Measurements from ENCODE around the gene CLC.

CLC gene

DNA sequence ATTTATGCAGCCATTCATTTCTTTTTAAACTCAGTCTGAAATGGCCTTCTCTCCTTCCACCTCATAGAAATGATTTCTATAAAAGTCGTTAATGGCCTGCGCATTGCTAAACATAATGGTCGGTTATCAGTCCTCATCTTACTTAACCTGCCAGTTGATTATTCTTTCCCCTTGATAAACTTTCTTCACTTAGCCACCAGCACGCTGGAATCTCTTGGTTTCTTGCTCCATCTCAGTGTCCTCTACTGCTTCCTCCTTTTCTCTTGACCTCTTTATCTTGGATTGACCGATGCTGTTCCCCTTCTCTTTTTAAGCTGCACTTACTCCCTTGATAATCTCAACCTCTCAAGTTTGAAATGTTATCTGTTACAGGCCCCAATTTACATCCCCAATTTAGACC lies 12.2 kb upstream of the CLC start:
- H3K4me3 ChIP-seq (ENCODE audit: low read depth, low read length), result no peak overlapping the region
- TF ChIP-seq, protein P1, sequence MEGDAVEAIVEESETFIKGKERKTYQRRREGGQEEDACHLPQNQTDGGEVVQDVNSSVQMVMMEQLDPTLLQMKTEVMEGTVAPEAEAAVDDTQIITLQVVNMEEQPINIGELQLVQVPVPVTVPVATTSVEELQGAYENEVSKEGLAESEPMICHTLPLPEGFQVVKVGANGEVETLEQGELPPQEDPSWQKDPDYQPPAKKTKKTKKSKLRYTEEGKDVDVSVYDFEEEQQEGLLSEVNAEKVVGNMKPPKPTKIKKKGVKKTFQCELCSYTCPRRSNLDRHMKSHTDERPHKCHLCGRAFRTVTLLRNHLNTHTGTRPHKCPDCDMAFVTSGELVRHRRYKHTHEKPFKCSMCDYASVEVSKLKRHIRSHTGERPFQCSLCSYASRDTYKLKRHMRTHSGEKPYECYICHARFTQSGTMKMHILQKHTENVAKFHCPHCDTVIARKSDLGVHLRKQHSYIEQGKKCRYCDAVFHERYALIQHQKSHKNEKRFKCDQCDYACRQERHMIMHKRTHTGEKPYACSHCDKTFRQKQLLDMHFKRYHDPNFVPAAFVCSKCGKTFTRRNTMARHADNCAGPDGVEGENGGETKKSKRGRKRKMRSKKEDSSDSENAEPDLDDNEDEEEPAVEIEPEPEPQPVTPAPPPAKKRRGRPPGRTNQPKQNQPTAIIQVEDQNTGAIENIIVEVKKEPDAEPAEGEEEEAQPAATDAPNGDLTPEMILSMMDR (IDR thresholded peaks at IDR 0.05; ENCODE audit: low read depth, low read length), result no peak
- TF ChIP-seq POLR2A (IDR thresholded peaks at IDR 0.05; ENCODE audit: extremely low read depth, insufficient read length), result no peak
- no peak for TF ChIP-seq MYC (IDR thresholded peaks at IDR 0.05; ENCODE audit: low read depth, low read length)
- TF ChIP-seq, protein P2, sequence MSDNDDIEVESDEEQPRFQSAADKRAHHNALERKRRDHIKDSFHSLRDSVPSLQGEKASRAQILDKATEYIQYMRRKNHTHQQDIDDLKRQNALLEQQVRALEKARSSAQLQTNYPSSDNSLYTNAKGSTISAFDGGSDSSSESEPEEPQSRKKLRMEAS (IDR thresholded peaks at IDR 0.05; ENCODE audit: low read depth, low read length), result no peak
- DNase-seq (ENCODE audit: low read depth), result no peak

DNA sequence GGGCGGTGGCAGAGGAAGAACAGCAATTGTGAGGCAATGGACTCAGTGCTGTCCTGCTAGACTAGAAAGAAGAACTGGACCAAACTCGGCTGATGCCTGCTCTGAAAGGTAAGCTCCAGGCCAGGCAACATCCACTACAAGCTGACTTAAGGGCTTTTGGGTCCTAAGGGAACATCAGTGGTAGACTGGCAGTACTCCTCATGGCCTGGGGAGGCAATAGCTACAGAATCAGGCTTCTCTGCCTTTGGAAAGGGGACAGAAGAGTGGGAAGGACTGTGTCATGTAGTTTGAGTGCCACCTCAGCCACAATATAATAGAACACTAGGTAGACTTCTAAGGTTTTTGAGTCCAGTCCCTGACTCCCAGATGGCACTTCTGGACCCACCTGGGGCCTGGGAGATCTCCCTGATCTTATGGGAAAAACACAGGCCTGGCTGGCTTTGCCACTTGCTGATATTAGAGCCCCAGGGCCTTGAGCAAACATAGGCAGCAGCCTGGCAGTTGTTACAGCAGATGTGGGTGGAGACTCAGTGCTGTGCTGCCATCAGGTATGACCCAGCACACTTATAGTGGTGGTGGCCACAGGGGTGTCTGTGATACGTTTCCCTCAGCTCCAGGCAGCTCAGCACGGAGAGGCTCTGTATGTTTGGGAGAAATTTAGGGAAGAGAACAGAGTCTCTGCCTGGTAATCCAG lies 9.2 kb upstream of the CLC start:
- TF ChIP-seq, protein P1 (IDR thresholded peaks at IDR 0.05; ENCODE audit: low read depth, low read length), result no peak
- TF ChIP-seq, protein P2 (IDR thresholded peaks at IDR 0.05; ENCODE audit: low read depth, low read length), result no peak
- TF ChIP-seq POLR2A (IDR thresholded peaks at IDR 0.05; ENCODE audit: extremely low read depth, insufficient read length), result no peak
- no peak for TF ChIP-seq MYC (IDR thresholded peaks at IDR 0.05; ENCODE audit: low read depth, low read length)
- no peak for DNase-seq (ENCODE audit: low read depth)
- no peak overlapping the region for H3K4me3 ChIP-seq (ENCODE audit: low read depth, low read length)

DNA sequence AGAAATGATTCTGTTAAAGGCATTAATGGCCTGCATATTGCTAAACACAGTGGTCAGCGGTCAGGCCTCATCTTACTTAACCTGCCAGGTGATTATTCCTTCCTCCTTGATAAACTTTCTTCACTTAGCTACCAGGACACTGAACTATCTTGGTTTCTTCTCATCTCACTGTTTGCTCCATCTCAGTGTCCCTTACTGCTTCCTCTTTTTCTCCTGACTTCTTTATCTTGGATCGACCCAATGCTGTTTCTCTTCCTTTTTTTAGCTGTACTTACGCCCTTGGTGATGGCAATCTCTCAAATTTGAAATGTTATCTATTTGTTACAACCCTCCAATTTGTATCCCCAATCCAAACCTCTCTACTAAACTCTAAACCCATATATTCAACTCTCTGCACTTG lies 7.8 kb upstream of the CLC start:
- TF ChIP-seq POLR2A (IDR thresholded peaks at IDR 0.05; ENCODE audit: extremely low read depth, insufficient read length) (no peak), MYC (IDR thresholded peaks at IDR 0.05; ENCODE audit: low read depth, low read length) (no peak)
- TF ChIP-seq, protein P1 (IDR thresholded peaks at IDR 0.05; ENCODE audit: low read depth, low read length), result no peak
- TF ChIP-seq, protein P2 (IDR thresholded peaks at IDR 0.05; ENCODE audit: low read depth, low read length), result no peak
- DNase-seq (ENCODE audit: low read depth), result peak; percentile 6
- H3K4me3 ChIP-seq (ENCODE audit: low read depth, low read length), result no peak overlapping the region

DNA sequence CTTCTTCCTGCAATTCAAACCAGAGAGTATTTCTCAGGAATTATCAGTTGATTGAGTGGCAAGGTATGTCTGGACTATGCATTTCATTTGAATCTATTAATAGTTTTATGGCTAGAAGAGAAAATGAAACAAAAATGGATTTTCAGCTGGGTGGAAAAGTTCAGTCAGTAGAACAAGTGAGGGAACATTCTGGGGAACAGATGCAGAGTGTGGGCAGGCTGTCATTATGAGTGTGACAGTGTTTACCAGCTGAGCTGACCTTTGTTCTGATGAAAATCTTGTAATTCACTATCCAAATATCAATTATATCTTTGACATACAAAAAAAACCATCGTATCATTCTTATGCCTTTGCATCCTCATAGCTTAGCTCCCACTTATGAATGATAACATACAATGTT lies 2.6 kb upstream of the CLC start:
- no peak overlapping the region for H3K4me3 ChIP-seq (ENCODE audit: low read depth, low read length)
- TF ChIP-seq, protein P1 (IDR thresholded peaks at IDR 0.05; ENCODE audit: low read depth, low read length), result no peak
- TF ChIP-seq POLR2A (IDR thresholded peaks at IDR 0.05; ENCODE audit: extremely low read depth, insufficient read length) (no peak), MYC (IDR thresholded peaks at IDR 0.05; ENCODE audit: low read depth, low read length) (no peak)
- TF ChIP-seq, protein P2 (IDR thresholded peaks at IDR 0.05; ENCODE audit: low read depth, low read length), result no peak
- DNase-seq (ENCODE audit: low read depth), result no peak

DNA sequence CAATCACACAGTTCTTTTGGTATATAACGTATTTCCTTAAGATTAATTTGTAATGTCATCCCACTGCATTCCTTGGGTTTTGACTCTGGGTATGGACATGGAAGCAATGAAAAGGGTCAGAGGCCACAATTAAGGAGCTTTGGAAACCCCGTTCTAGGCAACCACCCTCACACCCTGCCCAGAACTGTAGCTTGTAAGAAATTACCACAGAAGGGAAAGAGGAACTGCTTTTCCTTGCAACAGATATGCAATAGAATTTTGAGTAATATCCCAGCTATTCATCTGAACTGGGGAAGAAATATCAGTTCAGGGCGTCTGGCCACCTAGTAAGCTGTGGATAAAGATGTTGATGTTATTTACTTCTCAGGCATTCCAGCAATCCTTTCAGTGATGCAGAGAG lies 985 bp upstream of the CLC start:
- H3K4me3 ChIP-seq (ENCODE audit: low read depth, low read length), result no peak overlapping the region
- TF ChIP-seq, protein P2 (IDR thresholded peaks at IDR 0.05; ENCODE audit: low read depth, low read length), result no peak
- TF ChIP-seq, protein P1 (IDR thresholded peaks at IDR 0.05; ENCODE audit: low read depth, low read length), result no peak
- no peak for TF ChIP-seq MYC (IDR thresholded peaks at IDR 0.05; ENCODE audit: low read depth, low read length)
- no peak for TF ChIP-seq POLR2A (IDR thresholded peaks at IDR 0.05; ENCODE audit: extremely low read depth, insufficient read length)
- peak; percentile 6 for DNase-seq (ENCODE audit: low read depth)

Measured in NB4 (cell line).